C4-2B (cell line): ENCODE data around the gene DCDC2C.

Experiments used
- ZFX ChIP-seq: fragments of 450-650 bp; IDR thresholded peaks from 2 replicates; pipeline ENCODE4 v1.6.1; 2017
- TF ChIP-seq, protein P1 (sequence below): fragments of 450-650 bp; conservative IDR thresholded peaks from 2 replicates; pipeline ENCODE4 v1.5.1; 2017; ENCODE audit warnings: mild to moderate bottlenecking

DNA sequence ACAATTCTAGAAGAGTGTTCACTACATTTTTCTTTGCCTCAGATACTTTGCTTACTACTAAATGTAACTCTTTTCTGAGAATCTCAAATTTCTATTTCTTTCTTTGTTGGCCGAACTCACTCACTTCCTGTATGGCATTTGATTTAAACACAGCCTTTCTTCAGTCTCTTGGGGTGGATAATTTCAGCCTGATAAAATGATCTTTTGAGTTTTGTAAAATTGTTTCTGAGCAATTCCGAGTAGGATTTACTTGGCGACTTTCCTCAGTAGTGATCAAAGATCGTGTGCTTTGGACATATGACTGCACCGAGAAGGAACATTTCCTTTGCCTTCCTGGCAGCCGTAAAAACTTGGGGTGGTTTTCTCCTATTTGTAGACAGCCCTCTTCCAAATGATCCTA, 127.4 kb downstream of the DCDC2C start:
- TF ChIP-seq, protein P1, sequence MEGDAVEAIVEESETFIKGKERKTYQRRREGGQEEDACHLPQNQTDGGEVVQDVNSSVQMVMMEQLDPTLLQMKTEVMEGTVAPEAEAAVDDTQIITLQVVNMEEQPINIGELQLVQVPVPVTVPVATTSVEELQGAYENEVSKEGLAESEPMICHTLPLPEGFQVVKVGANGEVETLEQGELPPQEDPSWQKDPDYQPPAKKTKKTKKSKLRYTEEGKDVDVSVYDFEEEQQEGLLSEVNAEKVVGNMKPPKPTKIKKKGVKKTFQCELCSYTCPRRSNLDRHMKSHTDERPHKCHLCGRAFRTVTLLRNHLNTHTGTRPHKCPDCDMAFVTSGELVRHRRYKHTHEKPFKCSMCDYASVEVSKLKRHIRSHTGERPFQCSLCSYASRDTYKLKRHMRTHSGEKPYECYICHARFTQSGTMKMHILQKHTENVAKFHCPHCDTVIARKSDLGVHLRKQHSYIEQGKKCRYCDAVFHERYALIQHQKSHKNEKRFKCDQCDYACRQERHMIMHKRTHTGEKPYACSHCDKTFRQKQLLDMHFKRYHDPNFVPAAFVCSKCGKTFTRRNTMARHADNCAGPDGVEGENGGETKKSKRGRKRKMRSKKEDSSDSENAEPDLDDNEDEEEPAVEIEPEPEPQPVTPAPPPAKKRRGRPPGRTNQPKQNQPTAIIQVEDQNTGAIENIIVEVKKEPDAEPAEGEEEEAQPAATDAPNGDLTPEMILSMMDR, result no peak
- TF ChIP-seq ZFX, result no peak
